Neuronal stem cell (in vitro differentiated cells): ENCODE results near the gene MB21D2.

Experiments used
- DNase-seq: peaks from one replicate; pipeline ENCODE4 v3.0.0-alpha.2; 2013; ENCODE audit warnings: low spot score
- H2AFZ ChIP-seq: one replicate; pipeline ENCODE4 v1.6.1; 2013; ENCODE audit warnings: mild to moderate bottlenecking, low read length, inconsistent platforms
- H2AK5ac ChIP-seq: 2 replicates; pipeline ENCODE4 v1.6.1; 2013; ENCODE audit warnings: low read depth, mild to moderate bottlenecking, inconsistent platforms, low read length, moderate library complexity, mixed read lengths
- H2BK120ac ChIP-seq: 2 replicates; pipeline ENCODE4 v1.6.1; 2013; ENCODE audit warnings: low read depth, mild to moderate bottlenecking, inconsistent platforms, low read length, moderate library complexity, mixed read lengths
- H2BK12ac ChIP-seq: one replicate; pipeline ENCODE4 v1.6.1; 2013; ENCODE audit warnings: low read length, inconsistent platforms
- H2BK15ac ChIP-seq: 2 replicates; pipeline ENCODE4 v1.6.1; 2013; ENCODE audit warnings: mild to moderate bottlenecking, low read length, inconsistent platforms, mixed read lengths
- H2BK5ac ChIP-seq: one replicate; pipeline ENCODE4 v1.6.1; 2013; ENCODE audit warnings: inconsistent platforms, mild to moderate bottlenecking, low read length, moderate library complexity
- H3K14ac ChIP-seq: one replicate; pipeline ENCODE4 v1.6.1; 2013; ENCODE audit warnings: low read length, inconsistent platforms
- H3K18ac ChIP-seq: 2 replicates; pipeline ENCODE4 v1.6.1; 2013; ENCODE audit warnings: low read length, inconsistent platforms
- H3K23ac ChIP-seq: 2 replicates; pipeline ENCODE4 v1.6.1; 2013; ENCODE audit warnings: low read depth, mild to moderate bottlenecking, mixed read lengths, low read length, inconsistent platforms; ENCODE audit not compliant: poor library complexity
- H3K27ac ChIP-seq: replicated peaks from 3 replicates; pipeline ENCODE4 v1.5.1; 2013; ENCODE audit warnings: low read length, inconsistent platforms
- H3K27me3 ChIP-seq, 3 experiments: 2 replicates each; pipeline ENCODE4 v1.6.1; 2013; ENCODE audit warnings: low read length in 3 of 3, mild to moderate bottlenecking in 2 of 3, inconsistent platforms in 1 of 3, low read depth in 1 of 3, mixed read lengths in 1 of 3, moderate library complexity in 1 of 3; ENCODE audit not compliant: control insufficient read depth in 3 of 3, insufficient read depth in 3 of 3
- H3K36me3 ChIP-seq, 2 donors: replicated peaks in 1 of 2; 2 replicates each; pipeline ENCODE4 v1.6.1; 2013; ENCODE audit warnings: low read length in 2 of 2; ENCODE audit not compliant: control insufficient read depth in 2 of 2, insufficient read depth in 2 of 2
- H3K4ac ChIP-seq: 2 replicates; pipeline ENCODE4 v1.6.1; 2013; ENCODE audit warnings: inconsistent platforms, mild to moderate bottlenecking, low read length, moderate library complexity
- H3K4me1 ChIP-seq, 2 donors: 1 replicate in 1 of 2; 2 replicates in 1 of 2; pipeline ENCODE4 v1.6.1; 2013; ENCODE audit warnings: low read length in 2 of 2, low read depth in 1 of 2; ENCODE audit not compliant: control insufficient read depth in 2 of 2, insufficient read depth in 1 of 2
- H3K4me2 ChIP-seq: one replicate; pipeline ENCODE4 v1.6.1; 2013; ENCODE audit warnings: mild to moderate bottlenecking, low read length, inconsistent platforms; ENCODE audit not compliant: insufficient read depth, poor library complexity, severe bottlenecking
- H3K4me3 ChIP-seq, 2 donors: 2 replicates each; pipeline ENCODE4 v1.5.1; 2013; ENCODE audit warnings: low read length in 2 of 2, mild to moderate bottlenecking in 2 of 2, inconsistent platforms in 1 of 2, moderate library complexity in 1 of 2
- H3K79me1 ChIP-seq: one replicate; pipeline ENCODE4 v1.6.1; 2013; ENCODE audit warnings: low read depth, mild to moderate bottlenecking, inconsistent platforms, low read length, moderate library complexity
- H3K9ac ChIP-seq: one replicate; pipeline ENCODE4 v1.6.1; 2013; ENCODE audit warnings: mild to moderate bottlenecking, low read depth, low read length, inconsistent platforms; ENCODE audit not compliant: poor library complexity
- H3K9me3 ChIP-seq, 2 donors: replicated peaks in 1 of 2; 2 replicates each; pipeline versions ENCODE3 to v1.6.1; 2013; ENCODE audit warnings: low read length in 2 of 2, mild to moderate bottlenecking in 2 of 2, inconsistent platforms in 1 of 2, low read depth in 1 of 2, mixed read lengths in 1 of 2, moderate library complexity in 1 of 2; ENCODE audit not compliant: control insufficient read depth in 2 of 2, insufficient read depth in 1 of 2
- H4K8ac ChIP-seq: one replicate; pipeline ENCODE4 v1.6.1; 2013; ENCODE audit warnings: low read depth, mild to moderate bottlenecking, inconsistent platforms, low read length, moderate library complexity
- H4K91ac ChIP-seq: one replicate; pipeline ENCODE4 v1.6.1; 2013; ENCODE audit warnings: low read length, low read depth, mild to moderate bottlenecking, inconsistent platforms; ENCODE audit not compliant: poor library complexity
- WGBS, 2 donors: extraction: QIAGEN DNeasy Blood & Tissue Kit; methylation state at CpG; one replicate each; pipeline ENCODE4 v1.1.7; 2013; ENCODE audit warnings: missing lambda C conversion rate in 2 of 2, mixed read lengths in 1 of 2; ENCODE audit not compliant: insufficient read length in 2 of 2, insufficient replicate concordance in 1 of 2; ENCODE audit errors: extremely low coverage in 2 of 2; 5-methylcytosine and 5-hydroxymethylcytosine counted together

Gene MB21D2

GRCh38 chr3:192927016-192927415 lies 9.4 kb upstream of the MB21D2 start:
- Histone ChIP-seq H3K18ac (no peak overlapping the region), H2BK15ac (no peak overlapping the region), H3K4me1 (peaks cover 2 to 3% of the 10 kb centered on the region in 2 donors), H3K27me3 (no peaks in the 10 kb centered on the region), H3K4me3 (no peak overlapping the region), H2BK5ac (no peak overlapping the region), H3K36me3 (no peaks in the 10 kb centered on the region), H3K14ac (no peak overlapping the region), H2BK12ac (no peak overlapping the region), H2AK5ac (no peak overlapping the region), H3K79me1 (no peaks in the 10 kb centered on the region), H3K4me2 (no peak overlapping the region), H3K9ac (no peak overlapping the region), H3K27ac (no peak overlapping the region), H3K4ac (no peak overlapping the region), H2BK120ac (no peak overlapping the region), H4K91ac (no peak overlapping the region), H3K23ac (no peak overlapping the region), H2AFZ (no peak overlapping the region), H4K8ac (no peak overlapping the region), H3K9me3 (no peaks in the 10 kb centered on the region)
- WGBS, 2 donors = no CpG with 5 or more reads among the region's 3 CpGs
- DNase-seq = no peak

- H2AFZ ChIP-seq = no peak overlapping the region
- H3K4me3 ChIP-seq = no peak overlapping the region
- no peaks in the 10 kb centered on the region for H3K79me1 ChIP-seq
- no peak overlapping the region for H3K9ac ChIP-seq
- H2BK5ac ChIP-seq = no peak overlapping the region
- H3K27me3 ChIP-seq = peaks cover 0 to 7% (median 0%) of the 10 kb centered on the region in 3 experiments
- H3K36me3 ChIP-seq = no peaks in the 10 kb centered on the region
- H3K18ac ChIP-seq = no peak overlapping the region
- H3K23ac ChIP-seq = no peak overlapping the region
- H2BK15ac ChIP-seq = no peak overlapping the region
- no peak overlapping the region for H3K4me2 ChIP-seq
- no peak for DNase-seq
- H4K91ac ChIP-seq = no peak overlapping the region
- WGBS, 2 donors = no CpG with 5 or more reads among the region's 2 CpGs
- no peaks in the 10 kb centered on the region for H3K9me3 ChIP-seq
- no peak overlapping the region for H2BK12ac ChIP-seq
- H3K4me1 ChIP-seq = peaks cover 3 to 5% of the 10 kb centered on the region in 2 donors
- H3K27ac ChIP-seq = no peak overlapping the region
- H3K14ac ChIP-seq = no peak overlapping the region
- no peak overlapping the region for H2AK5ac ChIP-seq
- no peak overlapping the region for H2BK120ac ChIP-seq
- no peak overlapping the region for H3K4ac ChIP-seq
- H4K8ac ChIP-seq = no peak overlapping the region
Observed at GRCh38 chr3:192923731-192924130, 6.1 kb upstream of the MB21D2 start.

- no peak overlapping the region for H3K18ac ChIP-seq
- H2BK120ac ChIP-seq = no peak overlapping the region
- H2BK5ac ChIP-seq = no peak overlapping the region
- H2AK5ac ChIP-seq = no peak overlapping the region
- H2BK15ac ChIP-seq = no peak overlapping the region
- no peak overlapping the region for H4K91ac ChIP-seq
- H4K8ac ChIP-seq = no peak overlapping the region
- H3K4me2 ChIP-seq = no peak overlapping the region
- H3K27ac ChIP-seq = no peak overlapping the region
- no peak for DNase-seq
- H3K4ac ChIP-seq = no peak overlapping the region
- H3K4me1 ChIP-seq = peaks cover 0 to 4% of the 10 kb centered on the region in 2 donors
- H3K27me3 ChIP-seq = peaks cover 0 to 7% (median 0%) of the 10 kb centered on the region in 3 experiments
- no peak overlapping the region for H2AFZ ChIP-seq
- no peaks in the 10 kb centered on the region for H3K79me1 ChIP-seq
- H3K14ac ChIP-seq = no peak overlapping the region
- no peak overlapping the region for H2BK12ac ChIP-seq
- no peak overlapping the region for H3K23ac ChIP-seq
- H3K9me3 ChIP-seq = no peaks in the 10 kb centered on the region
- no peak overlapping the region for H3K4me3 ChIP-seq
- H3K36me3 ChIP-seq = no peaks in the 10 kb centered on the region
- no peak overlapping the region for H3K9ac ChIP-seq
Observed at GRCh38 chr3:192921793-192922192, 4.1 kb upstream of the MB21D2 start.

GRCh38 chr3:192920411-192920810 lies 2.8 kb upstream of the MB21D2 start:
- H3K9ac ChIP-seq = no peak overlapping the region
- DNase-seq = no peak
- no peak overlapping the region for H2AK5ac ChIP-seq
- H3K23ac ChIP-seq = no peak overlapping the region
- H3K4me3 ChIP-seq = no peak overlapping the region
- no peak overlapping the region for H2BK120ac ChIP-seq
- no peaks in the 10 kb centered on the region for H3K36me3 ChIP-seq
- no peak overlapping the region for H2BK12ac ChIP-seq
- H3K4me2 ChIP-seq = no peak overlapping the region
- H3K14ac ChIP-seq = no peak overlapping the region
- no peak overlapping the region for H3K4ac ChIP-seq
- H3K18ac ChIP-seq = no peak overlapping the region
- peaks cover 9 to 10% of the 10 kb centered on the region in 2 donors for H3K4me1 ChIP-seq
- H4K8ac ChIP-seq = no peak overlapping the region
- H2AFZ ChIP-seq = no peak overlapping the region
- peaks cover 0 to 7% (median 0%) of the 10 kb centered on the region in 3 experiments for H3K27me3 ChIP-seq
- H3K27ac ChIP-seq = no peak overlapping the region
- no peak overlapping the region for H4K91ac ChIP-seq
- H2BK15ac ChIP-seq = no peak overlapping the region
- no peaks in the 10 kb centered on the region for H3K79me1 ChIP-seq
- H3K9me3 ChIP-seq = no peaks in the 10 kb centered on the region
- WGBS, 2 donors = no CpG with 5 or more reads among the region's 3 CpGs
- no peak overlapping the region for H2BK5ac ChIP-seq
